Lung (tissue), 12 donors: ENCODE results near the gene DCAKD. TPM values are rescaled to one million over a fixed set of nuclear protein-coding genes. Genes with fewer than 3 reads are reported as not detected.

Experiments used
- ATAC-seq: fragments of 200-7000 bp; cut with Tn5 transposase; one replicate; pipeline ENCODE4 v1.9.1; 2020; ENCODE audit warnings: moderate number of reproducible peaks; ENCODE audit not compliant: insufficient read depth, low FRiP score
- DNase-seq, 3 donors: peaks; one replicate each; pipeline ENCODE4 v3.0.0-alpha.2; 2013 to 2017
- H3K27ac ChIP-seq, 2 donors: one replicate each; pipeline ENCODE4 v1.5.1; 2013; ENCODE audit warnings: mild to moderate bottlenecking in 2 of 2, moderate library complexity in 2 of 2, control low read depth in 1 of 2, inconsistent platforms in 1 of 2, low read depth in 1 of 2, low read length in 1 of 2
- H3K27me3 ChIP-seq, 3 donors: one replicate each; pipeline ENCODE4 v1.5.1; 2013; ENCODE audit warnings: low read length in 2 of 3; ENCODE audit not compliant: control insufficient read depth in 3 of 3, insufficient read depth in 3 of 3
- H3K36me3 ChIP-seq, 4 donors: one replicate each; pipeline ENCODE4 v1.5.1; 2013; ENCODE audit warnings: low read length in 4 of 4, mild to moderate bottlenecking in 1 of 4, moderate library complexity in 1 of 4; ENCODE audit not compliant: control insufficient read depth in 4 of 4, insufficient read depth in 4 of 4
- H3K4me1 ChIP-seq, 5 donors: one replicate each; pipeline ENCODE4 v1.5.1; 2013; ENCODE audit warnings: low read length in 5 of 5, mild to moderate bottlenecking in 2 of 5, moderate library complexity in 1 of 5; ENCODE audit not compliant: control insufficient read depth in 5 of 5, insufficient read depth in 5 of 5
- H3K4me3 ChIP-seq: one replicate; pipeline ENCODE4 v1.5.1; 2013; ENCODE audit warnings: mild to moderate bottlenecking, control low read depth, moderate library complexity
- H3K9ac ChIP-seq, 2 donors: one replicate each; pipeline ENCODE4 v1.5.1; 2013; ENCODE audit warnings: low read length in 2 of 2, control low read depth in 1 of 2; ENCODE audit not compliant: insufficient read depth in 1 of 2
- H3K9me3 ChIP-seq, 4 donors: one replicate each; pipeline ENCODE4 v1.5.1; 2013; ENCODE audit warnings: low read length in 3 of 4, mild to moderate bottlenecking in 1 of 4, moderate library complexity in 1 of 4; ENCODE audit not compliant: control insufficient read depth in 4 of 4, insufficient read depth in 3 of 4
- WGBS, 2 donors: extraction: QIAGEN DNeasy Blood & Tissue Kit; methylation state at CpG; one replicate each; pipeline ENCODE4 v1.1.7; 2013; 5-methylcytosine and 5-hydroxymethylcytosine counted together
- polyA plus RNA-seq, 2 donors: library from polyadenylated mRNA; stranded (reverse); fragments of 200-250 nt; gene quantifications; one replicate each; pipeline ENCODE4 v1.2.1, GENCODE V29; 2013
- total RNA-seq, 2 donors: library from RNA; depleted of rRNA in 1 of 2; stranded (reverse); fragments of >200 nt in 1 of 2; gene quantifications; one replicate each; pipeline ENCODE4 v1.2.1, GENCODE V29; 2014 to 2021
- TF ChIP-seq, protein P1 (sequence below): IDR thresholded peaks from 2 replicates; pipeline ENCODE4 v1.5.1; 2012; ENCODE audit warnings: mild to moderate bottlenecking; ENCODE audit errors: control extremely low read depth, extremely low read depth
- donor health status: control.
- donor health status: control.
- donor health status: Bipolar disorder and iron deficiency.
- donor health status: healthy.
- donor health status: DM: yes; HTN: yes; CAD: no.

Gene DCAKD
- total and polyA plus RNA-seq, 4 donors, result 11.8 to 28.8 (median 20.2) TPM

DNA sequence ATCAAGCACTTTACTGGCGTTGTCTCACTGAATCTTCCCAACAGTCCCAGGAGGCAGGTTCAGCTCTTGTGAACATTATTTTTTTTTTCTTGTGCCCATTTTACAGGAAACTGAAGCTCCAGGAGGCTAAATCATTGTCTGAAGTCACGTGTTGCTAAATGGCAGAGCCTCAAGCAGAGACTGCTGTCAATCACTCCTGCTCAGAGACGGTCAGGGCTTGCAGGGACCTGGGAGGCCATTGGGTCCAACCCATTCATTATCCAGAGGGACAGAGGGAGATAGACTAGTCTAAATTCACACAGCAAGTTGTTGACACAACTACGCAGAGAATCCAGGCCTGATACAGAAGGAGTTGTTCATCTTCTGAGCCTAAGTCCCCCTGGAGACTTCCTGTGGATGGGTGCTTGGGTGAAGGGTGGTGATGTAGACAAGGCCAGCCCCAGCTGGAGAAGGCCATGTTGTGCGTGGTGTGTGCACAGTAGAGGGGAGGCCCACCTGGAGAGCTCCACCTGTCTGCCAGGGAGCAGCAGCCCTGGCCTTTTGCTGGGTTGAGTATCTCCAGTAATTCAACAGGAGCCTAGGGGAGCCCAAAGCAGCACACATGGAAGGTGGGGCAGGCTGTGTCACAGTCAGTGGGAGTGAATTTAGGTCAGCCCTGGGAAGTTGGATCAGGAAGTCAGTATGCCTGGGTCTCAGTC is 59.0 kb downstream of the DCAKD start:
- TF ChIP-seq, protein P1, sequence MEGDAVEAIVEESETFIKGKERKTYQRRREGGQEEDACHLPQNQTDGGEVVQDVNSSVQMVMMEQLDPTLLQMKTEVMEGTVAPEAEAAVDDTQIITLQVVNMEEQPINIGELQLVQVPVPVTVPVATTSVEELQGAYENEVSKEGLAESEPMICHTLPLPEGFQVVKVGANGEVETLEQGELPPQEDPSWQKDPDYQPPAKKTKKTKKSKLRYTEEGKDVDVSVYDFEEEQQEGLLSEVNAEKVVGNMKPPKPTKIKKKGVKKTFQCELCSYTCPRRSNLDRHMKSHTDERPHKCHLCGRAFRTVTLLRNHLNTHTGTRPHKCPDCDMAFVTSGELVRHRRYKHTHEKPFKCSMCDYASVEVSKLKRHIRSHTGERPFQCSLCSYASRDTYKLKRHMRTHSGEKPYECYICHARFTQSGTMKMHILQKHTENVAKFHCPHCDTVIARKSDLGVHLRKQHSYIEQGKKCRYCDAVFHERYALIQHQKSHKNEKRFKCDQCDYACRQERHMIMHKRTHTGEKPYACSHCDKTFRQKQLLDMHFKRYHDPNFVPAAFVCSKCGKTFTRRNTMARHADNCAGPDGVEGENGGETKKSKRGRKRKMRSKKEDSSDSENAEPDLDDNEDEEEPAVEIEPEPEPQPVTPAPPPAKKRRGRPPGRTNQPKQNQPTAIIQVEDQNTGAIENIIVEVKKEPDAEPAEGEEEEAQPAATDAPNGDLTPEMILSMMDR, result no peak
- H3K4me1 ChIP-seq, result peaks cover 0 to 10% (median under 1%) of the 10 kb centered on the region in 5 donors
- no peak overlapping the region for H3K9ac ChIP-seq
- H3K27ac ChIP-seq, result no peak overlapping the region
- WGBS, 2 donors, result 87 to 90% methylated on average over 5 of the region's 5 CpGs
- no peak for DNase-seq
- H3K36me3 ChIP-seq, result no peaks in the 10 kb centered on the region
- H3K9me3 ChIP-seq, result peaks cover 0 to 2% (median 0%) of the 10 kb centered on the region in 4 donors
- H3K27me3 ChIP-seq, result peaks cover 0 to 16% (median 0%) of the 10 kb centered on the region in 3 donors
- ATAC-seq, result no peak
- no peak overlapping the region for H3K4me3 ChIP-seq

- ATAC-seq, result no peak
- TF ChIP-seq, protein P1, result no peak
- H3K36me3 ChIP-seq, result no peaks in the 10 kb centered on the region
- DNase-seq, result no peak
- WGBS, 2 donors, result 75 to 80% methylated on average over 10 of the region's 10 CpGs
- no peak overlapping the region for H3K4me3 ChIP-seq
- H3K27ac ChIP-seq, result no peak overlapping the region
- peaks cover 0 to 2% (median 0%) of the 10 kb centered on the region in 4 donors for H3K9me3 ChIP-seq
- peaks cover 0 to 12% (median 2%) of the 10 kb centered on the region in 5 donors for H3K4me1 ChIP-seq
- peaks cover 0 to 20% (median 0%) of the 10 kb centered on the region in 3 donors for H3K27me3 ChIP-seq
- H3K9ac ChIP-seq, result no peak overlapping the region
Observed at GRCh38 chr17:44990994-44991393, 60.4 kb downstream of the DCAKD start.

DNA sequence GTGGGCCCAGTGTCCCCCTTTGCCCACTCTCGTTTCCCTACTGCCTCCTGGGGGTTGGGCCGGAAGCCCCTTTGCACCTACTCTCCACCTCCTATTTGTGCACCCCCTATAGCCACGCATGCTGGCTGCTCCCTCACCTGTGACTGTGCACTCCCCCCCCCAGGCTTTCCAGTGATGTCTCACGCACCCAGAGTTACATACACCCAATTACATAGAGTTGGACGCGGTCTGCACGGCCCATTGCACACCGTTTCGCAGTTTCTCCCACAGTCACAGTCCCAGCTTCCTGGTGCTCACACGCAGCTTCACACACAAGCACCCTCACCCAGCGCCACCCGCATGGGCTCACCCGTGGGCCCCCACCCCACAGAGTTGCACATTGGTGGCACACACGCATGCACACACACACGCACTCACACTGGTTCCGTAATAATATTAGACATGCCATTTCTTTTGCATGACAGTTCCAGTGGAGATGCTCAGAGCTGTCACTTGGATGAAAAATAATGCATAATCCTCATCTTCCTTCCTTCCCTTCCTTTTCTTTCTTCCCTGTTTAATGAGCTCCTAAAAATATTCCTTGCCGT is 61.8 kb downstream of the DCAKD start:
- H3K4me1 ChIP-seq, result peaks cover 0 to 6% (median 2%) of the 10 kb centered on the region in 5 donors
- peaks cover 0 to 20% (median 0%) of the 10 kb centered on the region in 3 donors for H3K27me3 ChIP-seq
- ATAC-seq, result no peak
- peaks cover 0 to 2% (median 0%) of the 10 kb centered on the region in 4 donors for H3K9me3 ChIP-seq
- 84 to 88% methylated on average over 17 of the region's 17 CpGs for WGBS, 2 donors
- H3K36me3 ChIP-seq, result no peaks in the 10 kb centered on the region
- no peak overlapping the region for H3K4me3 ChIP-seq
- no peak overlapping the region for H3K27ac ChIP-seq
- TF ChIP-seq, protein P1, result no peak
- no peak for DNase-seq
- no peak overlapping the region for H3K9ac ChIP-seq
